WERI-Rb-1 (cell line): ENCODE data around the gene TMEM132D.

Experiments used
- DNase-seq: peaks from one replicate; pipeline ENCODE4 v3.0.0-alpha.2; 2020
- H3K27ac ChIP-seq: fragments of 250-450 bp; sonication (Bioruptor Pico); 2 replicates; pipeline ENCODE4 v1.5.1; 2020; ENCODE audit warnings: mild to moderate bottlenecking, moderate library complexity
- H3K27me3 ChIP-seq: fragments of 250-450 bp; sonication (Bioruptor Pico); 2 replicates; pipeline ENCODE4 v1.5.1; 2021; ENCODE audit warnings: mild to moderate bottlenecking, low read depth, moderate library complexity; ENCODE audit not compliant: insufficient read depth, severe bottlenecking
- H3K36me3 ChIP-seq: fragments of 250-450 bp; sonication (Bioruptor Pico); 2 replicates; pipeline ENCODE4 v1.5.1; 2020; ENCODE audit warnings: mild to moderate bottlenecking, moderate library complexity
- H3K4me3 ChIP-seq: 2 replicates; pipeline ENCODE4 v1.5.1; 2011; ENCODE audit warnings: low read depth, mild to moderate bottlenecking, control low read depth, low read length
- H3K9me3 ChIP-seq: fragments of 250-450 bp; sonication (Bioruptor Pico); 2 replicates; pipeline ENCODE4 v1.5.1; 2021; ENCODE audit warnings: mild to moderate bottlenecking, moderate library complexity; ENCODE audit not compliant: severe bottlenecking
- CTCF ChIP-seq: IDR thresholded peaks from 2 replicates; pipeline ENCODE4 v1.5.1; 2011; ENCODE audit warnings: low read depth, mild to moderate bottlenecking, control low read depth, inconsistent platforms, low read length

TMEM132D gene

GRCh38 chr12:129720618-129721017 is 183.2 kb downstream of the TMEM132D start:
- Histone ChIP-seq H3K36me3 (no peaks in the 10 kb centered on the region), H3K4me3 (no peak overlapping the region), H3K9me3 (no peaks in the 10 kb centered on the region), H3K27ac (no peak overlapping the region), H3K27me3 (peaks cover 3% of the 10 kb centered on the region)
- DNase-seq = no peak
- TF ChIP-seq CTCF = no peak

DNA sequence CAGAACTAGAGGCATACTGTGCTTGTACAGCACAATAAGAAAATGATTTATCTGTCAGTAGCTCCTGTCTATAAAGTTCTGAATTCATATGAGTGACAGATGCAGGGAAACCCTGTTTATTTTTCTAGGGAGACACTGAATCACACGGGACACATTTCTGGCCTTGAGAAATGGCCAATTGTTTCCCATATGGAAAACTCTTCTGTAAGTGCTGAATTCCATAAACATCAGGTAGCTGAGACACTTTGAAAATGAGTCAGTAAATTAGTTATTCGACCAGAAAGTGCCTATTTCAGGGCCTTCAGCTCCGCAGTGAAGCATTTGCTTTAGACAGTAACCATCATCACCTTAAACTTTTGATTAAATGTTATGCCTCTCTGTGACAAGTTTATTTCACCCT is 184.4 kb downstream of the TMEM132D start:
- no peaks in the 10 kb centered on the region for H3K36me3 ChIP-seq
- H3K27ac ChIP-seq = no peak overlapping the region
- no peaks in the 10 kb centered on the region for H3K9me3 ChIP-seq
- no peak for DNase-seq
- no peak overlapping the region for H3K4me3 ChIP-seq
- no peaks in the 10 kb centered on the region for H3K27me3 ChIP-seq
- no peak for TF ChIP-seq CTCF

- Histone ChIP-seq H3K36me3 (no peaks in the 10 kb centered on the region), H3K27ac (no peak overlapping the region), H3K4me3 (no peak overlapping the region), H3K27me3 (no peaks in the 10 kb centered on the region), H3K9me3 (no peaks in the 10 kb centered on the region)
- no peak for TF ChIP-seq CTCF
- no peak for DNase-seq
Observed at GRCh38 chr12:129717438-129717837, 186.4 kb downstream of the TMEM132D start.

GRCh38 chr12:129716825-129717224 is 187.0 kb downstream of the TMEM132D start:
- no peak overlapping the region for H3K4me3 ChIP-seq
- no peak overlapping the region for H3K27ac ChIP-seq
- no peak for DNase-seq
- no peaks in the 10 kb centered on the region for H3K9me3 ChIP-seq
- no peaks in the 10 kb centered on the region for H3K27me3 ChIP-seq
- no peaks in the 10 kb centered on the region for H3K36me3 ChIP-seq
- no peak for TF ChIP-seq CTCF

DNA sequence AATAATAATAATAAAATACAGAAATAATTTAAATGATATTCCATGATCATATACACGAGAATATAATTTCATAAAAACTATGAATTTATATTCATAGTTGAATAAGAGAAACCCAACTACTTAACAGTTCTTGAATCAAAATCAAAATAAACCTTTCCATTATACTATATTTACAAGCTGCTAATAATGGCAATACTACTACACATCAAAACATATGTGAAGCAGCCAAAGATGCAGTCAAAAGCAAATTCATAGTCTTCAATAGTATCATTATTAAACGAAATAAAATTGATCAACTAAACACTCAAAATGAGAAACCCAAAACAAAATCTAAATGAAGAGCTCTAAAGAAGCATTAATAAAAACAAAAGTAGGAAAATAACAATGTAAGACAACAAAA is 197.1 kb downstream of the TMEM132D start:
- TF ChIP-seq CTCF = no peak
- H3K9me3 ChIP-seq = peaks cover 2% of the 10 kb centered on the region
- no peak for DNase-seq
- H3K27me3 ChIP-seq = peaks cover 2% of the 10 kb centered on the region
- H3K27ac ChIP-seq = no peak overlapping the region
- H3K4me3 ChIP-seq = no peak overlapping the region
- no peaks in the 10 kb centered on the region for H3K36me3 ChIP-seq

- Histone ChIP-seq H3K27me3 (peaks cover 2% of the 10 kb centered on the region), H3K36me3 (no peaks in the 10 kb centered on the region), H3K27ac (no peak overlapping the region), H3K4me3 (no peak overlapping the region), H3K9me3 (no peaks in the 10 kb centered on the region)
- peak; percentile 12; the same call in 1 of the 2 replicates for TF ChIP-seq CTCF
- no peak for DNase-seq
Observed at GRCh38 chr12:129704232-129704830, 199.5 kb downstream of the TMEM132D start.
